GM18511 (cell line): Measurements from ENCODE around the gene YIPF6.
"Not testable (repeated sequence)": the region's sequence is repeated elsewhere in the genome, so short reads cannot be mapped to it uniquely, and the experiment has no call there.

ENCODE experiments used
- ATAC-seq: cut with Tn5 transposase; IDR thresholded peaks from one replicate; pipeline ENCODE4 v1.9.1; 2021; ENCODE audit warnings: mild to moderate bottlenecking, moderate library complexity; ENCODE audit not compliant: unreplicated experiment

Gene YIPF6

DNA sequence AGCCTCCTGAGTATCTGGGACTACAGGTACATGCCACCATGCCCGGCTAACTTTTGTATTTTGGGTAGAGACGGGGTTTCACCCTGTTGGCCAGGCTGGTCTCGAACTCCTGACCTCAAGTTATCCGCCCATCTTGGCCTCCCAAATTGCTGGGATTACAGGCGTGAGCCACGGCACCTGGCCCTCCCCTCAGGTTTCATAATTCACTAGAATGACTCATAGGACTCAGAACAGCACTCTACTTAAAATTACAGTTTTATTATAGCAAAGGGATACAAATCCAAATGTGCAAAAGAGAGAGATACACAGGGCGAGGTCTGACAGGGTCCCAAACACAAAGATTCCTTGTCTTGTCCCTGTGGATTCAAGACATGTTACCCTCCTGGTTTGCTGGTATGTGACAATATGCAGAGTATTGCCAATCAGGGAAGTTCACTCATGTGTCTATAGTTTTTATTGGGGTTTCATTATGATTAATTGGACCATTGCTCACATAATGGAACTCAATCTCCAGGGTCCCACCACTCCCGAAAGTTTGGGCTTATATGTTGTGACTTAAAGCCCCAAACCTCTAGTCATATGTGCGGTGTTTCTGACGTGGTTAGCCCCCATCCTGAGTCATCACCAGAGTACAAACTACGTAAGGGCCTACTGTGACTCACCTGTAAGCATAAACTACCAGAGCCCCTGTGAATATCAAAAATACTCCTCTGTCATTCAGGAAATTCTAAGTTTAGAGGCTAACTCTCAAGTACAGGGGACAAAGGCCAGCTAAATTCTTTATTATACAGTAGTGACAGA is 5.2 kb downstream of the YIPF6 start:
- peak; percentile 64 for ATAC-seq

- ATAC-seq, result no peak
Measured at GRCh38 chrX:68506649-68507048, 7.8 kb downstream of the YIPF6 start.

DNA sequence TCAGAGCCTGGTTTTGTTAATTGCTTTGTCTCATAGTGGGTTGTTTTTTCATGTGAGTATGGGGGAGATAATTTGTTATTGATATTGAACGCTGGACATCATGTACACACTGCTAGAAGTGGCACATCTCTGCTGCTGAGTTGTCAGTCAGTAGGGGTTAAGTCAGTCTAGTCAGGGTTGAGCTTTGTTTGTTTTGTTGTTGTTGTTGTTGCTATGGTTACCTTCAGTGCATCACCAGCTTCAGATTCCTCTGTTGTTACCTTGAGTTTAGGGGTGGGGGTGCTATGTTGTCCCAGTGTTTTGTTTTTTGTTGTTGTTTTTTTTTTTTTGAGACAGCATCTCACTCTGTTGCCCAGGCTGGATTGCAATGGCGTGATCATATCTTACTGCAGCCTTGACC is 9.9 kb downstream of the YIPF6 start:
- ATAC-seq, result no peak

DNA sequence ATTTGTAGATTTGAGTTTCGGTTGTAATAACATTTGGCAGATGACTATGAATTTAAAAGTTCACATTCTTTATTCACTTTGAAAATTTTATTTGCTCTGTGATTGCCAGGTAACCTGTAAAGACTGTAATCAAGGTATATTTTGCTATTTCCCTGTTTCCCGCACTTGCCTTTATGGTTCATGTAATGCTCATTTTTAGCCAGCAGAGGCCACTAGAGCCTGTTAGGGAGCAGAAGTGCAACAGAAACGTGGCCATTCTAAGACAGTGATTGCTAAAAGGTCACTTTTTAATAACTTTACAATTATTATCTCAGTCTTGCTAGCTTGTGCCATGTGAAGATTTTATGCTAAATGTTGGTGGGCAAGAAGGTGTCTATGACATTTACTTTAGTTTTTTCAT is 12.4 kb downstream of the YIPF6 start:
- peak; percentile 82 for ATAC-seq

- not testable (repeated sequence) for ATAC-seq
Measured at GRCh38 chrX:68524680-68525079, 25.8 kb downstream of the YIPF6 start.

GRCh38 chrX:68532831-68533533 is 34.1 kb downstream of the YIPF6 start:
- ATAC-seq, result no peak

- ATAC-seq, result no peak
Measured at GRCh38 chrX:68533656-68534055, 34.8 kb downstream of the YIPF6 start.

GRCh38 chrX:68534691-68535090 is 35.8 kb downstream of the YIPF6 start:
- ATAC-seq, result no peak

- ATAC-seq, result peak; percentile 48
Measured at GRCh38 chrX:68536429-68536828, 37.6 kb downstream of the YIPF6 start.

DNA sequence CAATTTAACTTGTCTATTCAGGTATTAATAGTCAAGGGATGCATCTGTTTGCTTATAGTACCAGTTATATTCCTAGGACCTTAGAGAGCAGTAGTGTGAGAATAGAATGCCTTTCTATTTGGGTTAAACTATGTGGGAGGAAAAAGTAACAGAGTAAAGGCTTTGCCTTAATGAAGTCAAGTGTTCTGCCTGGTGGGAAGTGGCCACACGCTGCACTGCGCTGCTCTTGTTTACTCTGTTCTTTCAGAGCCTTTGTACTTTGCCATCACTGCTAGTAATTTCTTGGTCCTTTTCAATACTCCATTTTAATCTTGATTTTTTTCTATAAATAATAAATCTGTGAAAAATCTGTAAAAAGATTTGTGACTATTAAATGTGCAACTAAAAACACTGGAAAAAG is 38.0 kb downstream of the YIPF6 start:
- no peak for ATAC-seq

DNA sequence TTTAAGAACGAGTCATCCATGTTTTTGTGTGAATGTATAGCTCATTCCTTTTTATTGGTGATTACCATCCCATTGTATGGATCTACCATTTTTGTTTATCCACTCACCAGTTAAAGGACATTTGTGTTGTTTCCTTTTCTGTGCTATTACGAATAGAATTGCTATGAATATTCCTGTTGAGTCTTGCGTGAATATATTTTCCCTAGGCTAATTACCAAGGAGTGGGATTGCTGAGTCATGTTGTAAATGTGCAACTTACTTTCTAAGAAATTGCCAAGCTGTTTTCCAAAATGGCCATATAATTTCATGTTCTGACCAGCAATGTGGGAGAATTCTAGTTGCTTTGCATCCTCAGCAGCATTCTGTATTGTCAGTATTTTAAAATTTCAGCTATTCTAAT is 51.3 kb downstream of the YIPF6 start:
- ATAC-seq, result no peak

DNA sequence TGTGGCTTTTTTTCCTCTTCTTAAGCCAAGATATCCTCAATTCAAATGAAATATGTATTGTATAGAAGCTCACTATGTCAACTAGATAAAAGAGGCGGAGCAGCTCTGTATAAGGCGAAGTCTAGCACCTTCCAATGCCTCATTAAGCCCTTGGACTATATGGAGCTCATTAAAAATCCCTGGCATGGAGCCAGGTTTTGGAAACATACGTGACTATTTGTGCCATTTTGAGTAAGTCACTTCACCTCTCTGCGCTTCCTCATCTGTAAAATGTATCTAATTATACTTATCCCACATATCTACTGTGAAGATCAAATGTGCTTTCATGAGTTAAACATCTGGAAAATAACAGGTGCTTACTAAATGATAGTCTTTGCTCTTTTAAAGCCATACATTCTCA is 57.2 kb downstream of the YIPF6 start:
- no peak for ATAC-seq

DNA sequence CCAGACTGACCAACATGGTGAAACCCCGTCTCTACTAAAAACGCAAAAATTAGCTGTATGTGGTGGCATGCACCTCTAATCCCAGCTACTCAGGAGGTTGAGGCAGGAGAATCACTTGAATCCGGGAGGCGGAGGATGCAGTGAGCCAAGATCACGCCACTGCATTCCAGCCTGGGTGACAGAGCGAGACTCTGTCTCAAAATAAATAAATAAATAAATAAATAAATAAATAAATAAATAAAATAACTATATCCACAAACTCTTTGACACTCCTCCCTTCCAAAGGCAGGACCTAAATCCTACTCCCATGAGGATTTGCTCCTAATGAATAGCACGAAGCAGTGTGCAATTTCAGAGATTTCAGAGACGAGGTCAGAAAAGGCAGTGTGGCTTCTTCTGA is 58.3 kb downstream of the YIPF6 start:
- not testable (repeated sequence) for ATAC-seq

- not testable (repeated sequence) for ATAC-seq
Measured at GRCh38 chrX:68559905-68560304, 61.1 kb downstream of the YIPF6 start.

DNA sequence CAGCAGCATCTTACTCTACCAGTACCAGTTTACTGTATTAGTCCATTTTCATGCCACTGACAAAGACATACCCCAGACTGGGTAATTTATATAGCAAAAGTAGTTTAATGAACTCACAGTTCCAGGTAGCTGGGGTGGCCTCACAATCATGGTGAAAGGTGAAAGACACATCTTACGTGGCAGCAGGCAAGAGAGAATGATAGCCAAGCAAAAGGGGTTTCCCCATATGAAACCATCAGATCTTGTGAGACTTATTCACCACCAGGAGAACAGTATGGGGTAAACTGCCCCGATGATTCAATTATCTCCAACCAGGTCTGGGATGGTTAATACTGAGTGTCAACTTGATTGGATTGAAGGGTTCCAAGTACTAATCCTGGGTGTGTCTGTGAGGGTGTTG is 69.3 kb downstream of the YIPF6 start:
- ATAC-seq, result no peak

DNA sequence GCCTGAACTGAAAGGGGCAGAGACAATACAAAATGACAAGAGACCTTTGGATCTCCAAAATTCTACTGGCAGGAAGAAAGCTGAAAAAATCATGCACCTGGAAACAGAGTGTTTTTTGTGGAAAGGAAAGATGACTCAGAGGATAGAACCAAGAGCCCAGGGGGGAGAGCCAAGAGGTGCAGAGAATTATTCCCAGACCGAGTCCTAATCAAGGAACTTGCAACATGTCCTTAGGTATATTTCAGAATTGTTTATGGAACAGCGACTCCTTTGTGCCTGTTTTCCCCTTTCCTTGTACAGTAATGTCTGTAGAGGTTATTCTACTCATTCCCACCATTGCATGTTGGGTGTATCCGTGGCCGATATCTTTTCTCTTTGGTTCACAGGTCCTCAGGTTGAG is 71.7 kb downstream of the YIPF6 start:
- no peak for ATAC-seq

- no peak for ATAC-seq
Measured at GRCh38 chrX:68571292-68571609, 72.4 kb downstream of the YIPF6 start.

DNA sequence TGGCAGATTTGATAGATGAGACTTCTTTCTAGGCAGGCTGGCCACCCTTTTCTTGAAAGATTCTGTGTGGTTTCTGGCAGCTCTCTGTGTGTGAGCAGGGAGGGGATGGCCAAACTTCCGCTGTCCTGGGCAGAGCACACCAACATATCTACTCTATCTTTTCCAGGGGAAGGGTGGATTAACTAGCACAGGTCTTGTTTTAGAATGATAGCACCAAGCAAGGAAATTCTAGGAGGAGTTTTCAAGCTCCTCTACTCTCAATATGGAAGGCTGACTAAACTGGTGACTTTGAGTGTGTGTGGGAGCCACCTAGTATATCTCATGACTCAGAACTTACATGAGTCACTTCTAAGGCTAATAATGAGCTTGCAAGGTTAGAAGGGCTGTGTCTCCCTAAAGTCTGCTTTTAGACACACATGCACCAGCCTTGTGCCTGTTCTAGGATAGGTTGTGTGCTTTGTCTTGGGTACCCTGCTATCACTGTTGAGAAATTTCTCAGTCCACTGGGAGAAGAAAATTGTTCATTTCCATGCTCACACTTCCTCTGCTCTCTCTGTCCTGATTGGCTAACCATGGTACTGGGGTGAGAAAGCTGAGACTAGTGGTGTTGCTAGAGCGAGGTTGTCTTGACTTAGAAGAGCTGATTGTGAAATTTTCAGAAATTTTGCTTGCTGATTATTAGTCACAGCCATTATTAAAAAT is 72.9 kb downstream of the YIPF6 start:
- ATAC-seq, result peak; percentile 87

- ATAC-seq, result no peak
Measured at GRCh38 chrX:68574240-68574639, 75.4 kb downstream of the YIPF6 start.

- no peak for ATAC-seq
Measured at GRCh38 chrX:68579810-68580209, 81.0 kb downstream of the YIPF6 start.

GRCh38 chrX:68584221-68584620 is 85.4 kb downstream of the YIPF6 start:
- no peak for ATAC-seq
